Endothelial cell of umbilical vein (primary cell): ENCODE measurements around the gene RIGI. TPM values are rescaled to one million over a fixed set of nuclear protein-coding genes. Genes with fewer than 3 reads are reported as not detected.

Source experiments
- BruUV-seq: library from RNA; stranded (reverse); fragments of 400-500 nt; replicated peaks from 2 replicates; lab custom pipeline; 2021; lab: Mats Ljungman, UMichigan
- CTCF ChIA-PET: fragments of 300-600, 350-600 bp; sonication (Branson Sonifier 250); formaldehyde crosslinking; loops from one replicate; lab custom pipeline; 2021; ENCODE audit warnings: antibody characterized with exemption, inconsistent platforms; lab: Charles Lee
- POLR2A ChIA-PET: fragments of 300-600, 350-600 bp; sonication (Branson Sonifier 250); formaldehyde crosslinking; loops from one replicate; lab custom pipeline; 2021; ENCODE audit warnings: antibody characterized with exemption, inconsistent platforms; lab: Charles Lee
- DNase-seq: peaks from one replicate; pipeline ENCODE4 v3.0.0-alpha.2; 2011; ENCODE audit warnings: low read depth, low spot score
- FAIRE-seq: peaks from 2 replicates; lab custom pipeline; 2011; peaks lifted over from hg19 to GRCh38; lab: Jason Lieb, UNC
- H2AFZ ChIP-seq: 2 replicates; pipeline ENCODE4 v1.6.0; 2012; ENCODE audit warnings: low read depth, low read length, control low read depth, inconsistent platforms
- H3K27ac ChIP-seq: 2 replicates; pipeline ENCODE4 v1.5.1; 2011; ENCODE audit warnings: low read depth, mild to moderate bottlenecking, control low read depth, low read length, moderate library complexity; ENCODE audit not compliant: insufficient read depth
- H3K27me3 ChIP-seq, 2 experiments: 2 replicates each; pipeline versions ENCODE4 v1.6.0 to v1.6.1; 2011; ENCODE audit warnings: low read length in 2 of 2, mixed read lengths in 1 of 2; ENCODE audit not compliant: control insufficient read depth in 2 of 2, insufficient read depth in 2 of 2
- H3K36me3 ChIP-seq, 2 experiments: 2 replicates in 1 of 2; 3 replicates in 1 of 2; pipeline ENCODE4 v1.5.1; 2011; ENCODE audit warnings: low read length in 2 of 2, mild to moderate bottlenecking in 1 of 2, moderate library complexity in 1 of 2; ENCODE audit not compliant: control insufficient read depth in 2 of 2, insufficient read depth in 2 of 2; ENCODE audit errors: extremely low read depth in 1 of 2
- H3K4me1 ChIP-seq: 3 replicates; pipeline ENCODE4 v1.5.1; 2011; ENCODE audit warnings: mild to moderate bottlenecking, low read length; ENCODE audit not compliant: control insufficient read depth, insufficient read depth; ENCODE audit errors: extremely low read depth
- H3K4me2 ChIP-seq: 2 replicates; pipeline ENCODE4 v1.6.1; 2011; ENCODE audit warnings: low read length, control low read depth, mixed read lengths; ENCODE audit not compliant: insufficient read depth
- H3K4me3 ChIP-seq, 3 experiments: fragments of 200-600 bp in 1 of 3; sonication (generic), shearing (Covaris generic) in 1 of 3; replicated peaks in 1 of 3; 2 replicates each; pipeline ENCODE4 v1.5.1; 2011 to 2016; ENCODE audit warnings: control low read depth in 3 of 3, low read length in 3 of 3, mild to moderate bottlenecking in 2 of 3, inconsistent platforms in 1 of 3, low read depth in 1 of 3, moderate library complexity in 1 of 3; ENCODE audit not compliant: insufficient read depth in 1 of 3
- H3K79me2 ChIP-seq: 2 replicates; pipeline ENCODE4 v1.6.0; 2012; ENCODE audit warnings: low read length, inconsistent platforms; ENCODE audit not compliant: control insufficient read depth, insufficient read depth
- H3K9ac ChIP-seq: replicated peaks from 2 replicates; pipeline ENCODE3; 2011; ENCODE audit warnings: low read length, control low read depth; ENCODE audit not compliant: insufficient read depth; ENCODE audit errors: extremely low read depth
- H3K9me1 ChIP-seq: replicated peaks from 3 replicates; pipeline ENCODE4 v1.6.0; 2011; ENCODE audit warnings: mild to moderate bottlenecking, low read length; ENCODE audit not compliant: control insufficient read depth, insufficient read depth; ENCODE audit errors: extremely low read depth
- H3K9me3 ChIP-seq: replicated peaks from 2 replicates; pipeline ENCODE4 v1.5.1; 2012; ENCODE audit warnings: low read length, inconsistent platforms; ENCODE audit not compliant: control insufficient read depth, insufficient read depth
- H4K20me1 ChIP-seq: replicated peaks from 2 replicates; pipeline ENCODE3; 2011; ENCODE audit warnings: mild to moderate bottlenecking, low read length; ENCODE audit not compliant: control insufficient read depth, insufficient read depth; ENCODE audit errors: extremely low read depth
- EZH2 ChIP-seq: IDR thresholded peaks from 2 replicates; pipeline ENCODE4 v1.6.1; 2012; ENCODE audit warnings: borderline replicate concordance, low read depth, mild to moderate bottlenecking, moderate library complexity, low read length, inconsistent platforms; ENCODE audit not compliant: severe bottlenecking
- GATA2 ChIP-seq: IDR thresholded peaks from 2 replicates; pipeline ENCODE4 v1.7.0; 2011; ENCODE audit warnings: low read depth, mild to moderate bottlenecking, moderate library complexity, mixed read lengths, low read length; ENCODE audit not compliant: insufficient read length, insufficient read depth
- JUN ChIP-seq: IDR thresholded peaks from 2 replicates; pipeline ENCODE4 v1.6.1; 2011; ENCODE audit warnings: borderline replicate concordance, low read depth; ENCODE audit not compliant: insufficient read length, insufficient read depth
- MYC ChIP-seq: IDR thresholded peaks from one replicate; pipeline ENCODE4 v1.6.1; 2011; ENCODE audit warnings: mild to moderate bottlenecking, low read depth, low read length
- POLR2A ChIP-seq: IDR thresholded peaks from 2 replicates; pipeline ENCODE4 v1.6.1; 2012; ENCODE audit warnings: low read depth, mild to moderate bottlenecking, control low read depth, low read length
- POLR2AphosphoS5 ChIP-seq: IDR thresholded peaks from 2 replicates; pipeline ENCODE4 v1.6.1; 2012; ENCODE audit warnings: low read depth, mild to moderate bottlenecking, control low read depth, low read length, moderate library complexity; ENCODE audit not compliant: insufficient read depth
- dilution Hi-C: fragments of 300-500 bp; cut with MboI; formaldehyde crosslinking; loops from one replicate; pipeline ENCODE4 v1.15.0; 2019; ENCODE audit warnings: low sequenced_read_pairs; ENCODE audit not compliant: extremely low pct_ligation_motif_present
- intact Hi-C: fragments of 100-400 bp; cut with micrococcal nuclease; formaldehyde crosslinking; loops from one replicate; pipeline ENCODE4 v1.10.0; 2022
- polyA plus RNA-seq, 4 experiments: library from polyadenylated mRNA; depleted of rRNA in 3 of 4; stranded (reverse) in 3 of 4; unstranded in 1 of 4; fragments of >200 nt; gene quantifications; 2 replicates each; pipeline versions ENCODE4 v1.2.1 to v1.2.3, GENCODE V29; 2011 to 2012; ENCODE audit warnings: missing spikeins in 1 of 4
- total RNA-seq: library from RNA; stranded (reverse); gene quantifications from 2 replicates; pipeline ENCODE4 v1.2.3, GENCODE V29; 2021
- TF ChIP-seq, protein P1 (sequence below), 2 donors: IDR thresholded peaks; 1 replicate in 1 of 2; 2 replicates in 1 of 2; pipeline ENCODE4 v1.5.1; 2011; ENCODE audit warnings: low read length in 2 of 2, mild to moderate bottlenecking in 2 of 2, moderate library complexity in 2 of 2, control low read depth in 1 of 2, inconsistent platforms in 1 of 2, low read depth in 1 of 2; ENCODE audit not compliant: insufficient read depth in 1 of 2; ENCODE audit errors: extremely low read depth in 1 of 2

The RIGI gene
- total and polyA plus RNA-seq, 2 donors (not counting 3 experiments of a cell fraction or from before 2014, with no cell fraction given) = 4.5 to 13.3 TPM

DNA sequence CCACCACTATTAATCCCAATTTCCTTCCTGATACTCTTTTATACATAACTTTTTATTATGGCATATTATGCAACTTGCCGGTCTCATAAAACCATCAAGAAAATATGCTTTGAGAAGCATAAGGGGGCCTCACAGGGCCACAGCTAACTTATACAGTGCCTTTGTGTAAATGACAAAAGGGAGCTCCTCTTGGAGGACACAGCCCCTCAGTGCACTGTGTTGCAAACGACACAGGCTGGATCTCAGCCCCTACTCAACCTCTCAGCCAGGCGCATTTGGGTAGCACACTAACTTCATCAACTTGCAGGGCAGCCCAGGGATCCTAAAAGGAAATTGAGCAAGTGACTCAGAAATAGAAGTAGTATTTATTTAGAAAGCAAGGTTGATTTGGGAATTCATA is 35.4 kb downstream of the RIGI start:
- Histone ChIP-seq H3K36me3 (peaks cover 4 to 18% of the 10 kb centered on the region in 2 experiments), H2AFZ (no peak overlapping the region), H3K27me3 (no peaks in the 10 kb centered on the region), H3K79me2 (no peaks in the 10 kb centered on the region), H3K4me3 (no peak overlapping the region), H3K27ac (no peak overlapping the region), H3K4me1 (no peaks in the 10 kb centered on the region), H3K9me1 (no peaks in the 10 kb centered on the region), H3K9me3 (no peaks in the 10 kb centered on the region), H3K9ac (no peak overlapping the region), H4K20me1 (no peaks in the 10 kb centered on the region), H3K4me2 (no peak overlapping the region)
- TF ChIP-seq GATA2 = no peak
- no peak for TF ChIP-seq MYC
- TF ChIP-seq, protein P1, sequence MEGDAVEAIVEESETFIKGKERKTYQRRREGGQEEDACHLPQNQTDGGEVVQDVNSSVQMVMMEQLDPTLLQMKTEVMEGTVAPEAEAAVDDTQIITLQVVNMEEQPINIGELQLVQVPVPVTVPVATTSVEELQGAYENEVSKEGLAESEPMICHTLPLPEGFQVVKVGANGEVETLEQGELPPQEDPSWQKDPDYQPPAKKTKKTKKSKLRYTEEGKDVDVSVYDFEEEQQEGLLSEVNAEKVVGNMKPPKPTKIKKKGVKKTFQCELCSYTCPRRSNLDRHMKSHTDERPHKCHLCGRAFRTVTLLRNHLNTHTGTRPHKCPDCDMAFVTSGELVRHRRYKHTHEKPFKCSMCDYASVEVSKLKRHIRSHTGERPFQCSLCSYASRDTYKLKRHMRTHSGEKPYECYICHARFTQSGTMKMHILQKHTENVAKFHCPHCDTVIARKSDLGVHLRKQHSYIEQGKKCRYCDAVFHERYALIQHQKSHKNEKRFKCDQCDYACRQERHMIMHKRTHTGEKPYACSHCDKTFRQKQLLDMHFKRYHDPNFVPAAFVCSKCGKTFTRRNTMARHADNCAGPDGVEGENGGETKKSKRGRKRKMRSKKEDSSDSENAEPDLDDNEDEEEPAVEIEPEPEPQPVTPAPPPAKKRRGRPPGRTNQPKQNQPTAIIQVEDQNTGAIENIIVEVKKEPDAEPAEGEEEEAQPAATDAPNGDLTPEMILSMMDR (IDR thresholded peaks at IDR 0.05; ENCODE audit: extremely low read depth in 1 of 2, insufficient read depth in 1 of 2, low read depth in 1 of 2, low read length in 2 of 2) = no peak
- no peak for TF ChIP-seq JUN
- no peak for TF ChIP-seq POLR2A
- ChIA-PET CTCF (interaction anchor here (2.5 to 3.3 kb wide), 2 partner anchors 17 to 36 kb away, joined by 9 to 20 read pairs; partner anchors contain the start of gene RIGI), POLR2A (no interaction called here)
- dilution Hi-C loops (no loop called here), intact Hi-C loops (no loop called here)
- FAIRE-seq (no peak), DNase-seq (no peak)
- no TSS peak for BruUV-seq

DNA sequence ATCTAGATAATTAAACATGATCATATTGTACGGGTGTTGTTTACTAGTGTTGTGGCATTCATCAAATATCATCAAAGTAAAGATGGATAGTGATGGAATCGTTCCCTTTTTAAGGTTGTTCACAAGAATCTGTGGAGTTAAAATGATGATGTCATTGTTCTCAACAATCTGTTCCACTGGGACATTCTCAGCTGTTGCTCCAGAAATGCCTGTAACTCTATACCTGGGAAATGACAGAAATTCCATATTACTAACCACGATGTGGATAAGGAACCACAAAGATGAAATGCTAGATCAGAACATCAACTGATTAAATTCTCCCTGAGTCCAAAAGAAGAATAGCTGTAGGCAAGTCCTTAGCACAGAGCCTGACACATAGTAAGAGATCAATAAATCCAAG is 38.0 kb downstream of the RIGI start:
- TF ChIP-seq GATA2 (no peak), JUN (no peak), POLR2AphosphoS5 (no peak), MYC (no peak), POLR2A (no peak), EZH2 (no peak)
- H3K9ac ChIP-seq = no peak overlapping the region
- no TSS peak for BruUV-seq
- H4K20me1 ChIP-seq = no peaks in the 10 kb centered on the region
- ChIA-PET CTCF (interaction anchor here (0.6 to 3.3 kb wide), 4 partner anchors 18 to 109 kb away, joined by 3 to 20 read pairs (median 6); partner anchors contain the start of gene RIGI), POLR2A (no interaction called here)
- H3K79me2 ChIP-seq = no peaks in the 10 kb centered on the region
- H2AFZ ChIP-seq = no peak overlapping the region
- no peak for FAIRE-seq
- intact Hi-C loops (loop anchor here (2.0 kb wide), 1 partner anchor 49 kb away; no protein-coding TSS in a partner anchor), dilution Hi-C loops (no loop called here)
- no peak for DNase-seq
- peaks cover 9 to 25% of the 10 kb centered on the region in 2 experiments for H3K36me3 ChIP-seq
- no peak overlapping the region for H3K27ac ChIP-seq
- no peaks in the 10 kb centered on the region for H3K9me3 ChIP-seq
- H3K4me3 ChIP-seq = no peak overlapping the region
- no peaks in the 10 kb centered on the region for H3K27me3 ChIP-seq
- no peaks in the 10 kb centered on the region for H3K4me1 ChIP-seq
- no peaks in the 10 kb centered on the region for H3K9me1 ChIP-seq
- H3K4me2 ChIP-seq = no peak overlapping the region
